NCI-H1694 treated with DMSO at 0.1 percent for 48 hours (cell line): ENCODE measurements around the gene TNFRSF8.
"Not testable (repeated sequence)": the region's sequence is repeated elsewhere in the genome, so short reads cannot be mapped to it uniquely, and the experiment has no call there.

Experiments
- DNase-seq: peaks from one replicate; lab custom pipeline; 2025; lab: John Stamatoyannopoulos, UW

Gene TNFRSF8

GRCh38 chr1:12063141-12064072, at the start of gene TNFRSF8:
Gene TNFRSF8, plus strand, starts transcription at chr1:12063303. Its CDS starts 296 bp downstream, at chr1:12063599.
- no peak for DNase-seq

- no peak for DNase-seq
Measured at GRCh38 chr1:12014141-12014991, 48.7 kb upstream of the TNFRSF8 start.

GRCh38 chr1:12015001-12015491, 48.1 kb upstream of the TNFRSF8 start:
- DNase-seq = no peak

GRCh38 chr1:12015499-12015898, 47.6 kb upstream of the TNFRSF8 start:
- no peak for DNase-seq

- no peak for DNase-seq
Measured at GRCh38 chr1:12016182-12016581, 46.9 kb upstream of the TNFRSF8 start.

GRCh38 chr1:12019858-12020509, 43.1 kb upstream of the TNFRSF8 start:
- DNase-seq = no peak

- DNase-seq = no peak
Measured at GRCh38 chr1:12021616-12022015, 41.5 kb upstream of the TNFRSF8 start.

- no peak for DNase-seq
Measured at GRCh38 chr1:12022036-12022435, 41.1 kb upstream of the TNFRSF8 start.

- no peak for DNase-seq
Measured at GRCh38 chr1:12026586-12026985, 36.5 kb upstream of the TNFRSF8 start.

GRCh38 chr1:12028248-12028647, 34.9 kb upstream of the TNFRSF8 start:
- DNase-seq = no peak

GRCh38 chr1:12028957-12029511, 34.1 kb upstream of the TNFRSF8 start:
- no peak for DNase-seq

- DNase-seq = no peak
Measured at GRCh38 chr1:12029720-12030339, 33.3 kb upstream of the TNFRSF8 start.

GRCh38 chr1:12031039-12031980, 31.8 kb upstream of the TNFRSF8 start:
- DNase-seq = no peak

- DNase-seq = no peak
Measured at GRCh38 chr1:12032161-12032621, 30.9 kb upstream of the TNFRSF8 start.

GRCh38 chr1:12033441-12033840, 29.7 kb upstream of the TNFRSF8 start:
- not testable (repeated sequence) for DNase-seq

GRCh38 chr1:12034381-12034801, 28.7 kb upstream of the TNFRSF8 start:
- no peak for DNase-seq

GRCh38 chr1:12035312-12035711, 27.8 kb upstream of the TNFRSF8 start:
- DNase-seq = no peak

GRCh38 chr1:12037486-12038355, 25.4 kb upstream of the TNFRSF8 start:
- no peak for DNase-seq
